Astrocyte of the cerebellum (primary cell): ENCODE results near the gene CLNK.

Experiments
- DNase-seq: peaks from one replicate; pipeline ENCODE4 v3.0.0-alpha.2; 2011; ENCODE audit warnings: low read depth
- H3K4me3 ChIP-seq: 2 replicates; pipeline ENCODE4 v1.5.1; 2011; ENCODE audit warnings: mild to moderate bottlenecking, low read depth, low read length, moderate library complexity
- CTCF ChIP-seq: IDR thresholded peaks from 2 replicates; pipeline ENCODE4 v1.5.1; 2012; ENCODE audit warnings: low read length, low read depth, moderate library complexity, mild to moderate bottlenecking; ENCODE audit errors: missing control alignments
- in situ Hi-C: cut with HindIII; loops from 2 replicates; pipeline ENCODE4 v1.10.0; 2017; ENCODE audit warnings: low sequenced_read_pairs

CLNK gene

DNA sequence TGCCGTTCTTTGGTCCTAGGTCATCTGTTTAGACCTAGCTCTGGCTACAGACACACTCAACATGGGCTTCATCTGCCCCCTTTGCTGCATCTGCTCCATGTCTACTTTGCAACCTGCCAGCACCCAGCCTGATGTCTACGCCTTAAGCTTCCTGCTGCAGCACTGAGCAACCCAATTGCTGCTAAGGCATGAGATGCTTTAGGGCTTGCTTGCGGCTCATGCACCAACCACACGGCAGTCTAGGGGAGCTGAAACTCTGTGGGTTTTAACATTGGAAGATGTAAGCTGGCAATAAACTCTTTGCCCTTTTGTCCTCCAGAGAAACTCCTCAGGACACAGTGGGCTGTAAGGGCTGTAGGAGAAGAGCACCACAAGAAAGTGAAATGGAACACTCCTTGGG, 11.7 kb upstream of the CLNK start:
- no peak for TF ChIP-seq CTCF
- H3K4me3 ChIP-seq: no peak overlapping the region
- DNase-seq: no peak
- in situ Hi-C loops: no loop called here

DNA sequence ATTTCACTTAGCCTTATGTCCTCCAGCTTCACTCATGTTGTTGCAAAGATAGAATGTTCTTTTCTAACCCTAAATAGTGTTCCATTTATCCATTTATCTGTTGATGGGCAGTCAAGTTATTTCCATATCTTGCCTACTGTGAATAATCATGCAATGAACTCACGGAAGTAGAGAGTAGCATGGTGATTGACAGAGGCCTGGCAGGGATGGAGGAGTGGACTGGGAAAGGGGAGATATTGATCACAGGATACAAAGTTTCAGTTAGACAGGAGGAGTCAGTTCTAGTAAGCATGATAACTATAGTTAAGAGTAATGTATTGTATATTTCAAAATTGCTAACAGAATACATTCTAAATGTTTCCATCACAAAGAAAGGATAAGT, 10.3 kb upstream of the CLNK start:
- no peak for TF ChIP-seq CTCF
- no peak for DNase-seq
- in situ Hi-C loops: no loop called here
- H3K4me3 ChIP-seq: no peak overlapping the region

GRCh38 chr4:10694151-10694827, 9.7 kb upstream of the CLNK start:
- TF ChIP-seq CTCF: no peak
- H3K4me3 ChIP-seq: no peak overlapping the region
- DNase-seq: no peak
- in situ Hi-C loops: no loop called here

DNA sequence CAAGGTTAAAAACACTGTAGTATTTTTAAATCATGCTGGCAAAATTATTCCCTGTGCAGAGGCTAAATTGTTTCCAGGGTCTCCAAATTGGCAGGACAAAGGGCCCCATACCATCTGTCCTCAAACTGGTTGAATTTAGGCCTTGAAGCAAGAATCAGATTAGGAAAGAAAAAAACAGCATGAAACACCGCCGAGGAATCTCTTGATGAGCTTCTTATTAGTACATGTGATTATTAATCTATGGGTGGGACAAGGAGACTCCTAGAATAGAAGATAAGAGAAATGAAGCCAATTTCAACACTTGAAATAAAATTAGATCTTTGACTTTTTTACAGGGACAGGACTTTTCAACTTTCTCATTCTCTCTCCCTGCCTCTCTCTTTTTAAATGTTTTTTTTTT, 7.1 kb upstream of the CLNK start:
- no peak for DNase-seq
- in situ Hi-C loops: no loop called here
- H3K4me3 ChIP-seq: no peak overlapping the region
- no peak for TF ChIP-seq CTCF

GRCh38 chr4:10690185-10690907, 5.8 kb upstream of the CLNK start:
- DNase-seq: no peak
- in situ Hi-C loops: no loop called here
- TF ChIP-seq CTCF: no peak
- H3K4me3 ChIP-seq: no peak overlapping the region

DNA sequence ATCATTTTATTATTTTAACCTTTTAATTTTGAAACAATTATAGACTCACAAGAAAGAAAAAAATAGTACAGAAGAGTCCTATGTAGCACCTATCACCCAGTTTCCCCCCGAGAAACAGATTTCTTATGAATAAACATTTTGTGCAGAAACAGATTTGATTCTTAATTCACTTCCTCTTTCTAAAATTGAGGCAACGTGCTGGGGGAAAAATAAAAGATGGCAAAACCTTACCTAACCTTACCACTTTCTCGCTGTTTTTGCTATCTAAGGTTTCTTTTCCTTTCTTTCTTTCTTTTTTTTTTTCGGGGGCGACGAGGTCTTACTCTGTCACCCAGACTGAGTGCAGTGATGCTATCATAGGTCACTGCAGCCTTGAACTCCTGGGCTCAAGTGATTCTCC, 4.3 kb upstream of the CLNK start:
- in situ Hi-C loops: no loop called here
- H3K4me3 ChIP-seq: no peak overlapping the region
- DNase-seq: no peak
- no peak for TF ChIP-seq CTCF
